Globus pallidus (tissue), 1 donor: ENCODE data around the gene HELB.

ENCODE experiments used
- DNase-seq: peaks from one replicate; pipeline ENCODE4 v3.0.0-alpha.2; 2015; ENCODE audit warnings: low spot score

HELB gene

DNA sequence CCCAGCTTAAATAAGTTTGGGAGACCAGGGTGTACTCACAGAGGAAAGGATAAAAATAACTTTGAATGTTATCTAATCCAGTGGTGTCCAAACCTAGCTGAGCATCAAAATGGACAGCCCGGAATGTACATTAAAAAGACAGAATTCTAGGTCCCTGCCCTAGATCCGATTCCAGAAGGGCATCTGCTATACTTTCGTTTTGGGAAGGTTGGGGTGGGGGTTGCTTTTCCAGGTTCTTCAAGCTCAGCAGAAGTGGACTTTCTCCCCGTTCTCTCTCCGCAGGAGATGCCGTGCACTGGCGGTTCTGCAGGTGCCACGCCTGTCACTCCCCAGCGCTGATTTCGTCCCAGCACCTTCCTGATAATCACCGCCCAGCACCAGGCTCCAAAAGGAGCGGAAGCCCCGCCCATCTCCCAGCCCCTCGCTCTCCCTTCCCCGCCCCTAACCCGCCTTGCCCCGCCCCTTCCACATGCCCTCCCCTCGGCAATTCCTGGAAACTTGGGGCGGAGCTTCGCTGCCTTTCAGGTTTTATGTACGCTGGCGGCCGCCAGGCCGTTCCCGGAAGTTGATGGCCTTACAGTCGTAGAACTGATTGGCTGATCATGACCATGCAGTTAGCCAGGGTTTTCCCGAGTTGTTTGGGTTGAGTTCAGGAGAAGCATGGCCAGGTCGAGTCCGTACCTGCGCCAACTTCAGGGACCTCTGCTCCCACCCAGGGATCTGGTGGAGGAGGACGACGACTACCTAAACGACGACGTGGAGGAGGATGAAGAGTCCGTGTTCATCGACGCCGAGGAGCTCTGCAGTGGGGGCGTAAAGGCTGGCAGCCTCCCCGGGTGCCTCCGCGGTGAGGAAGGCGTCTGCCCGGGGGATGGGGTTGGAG, at the start of gene HELB:
Gene HELB (plus strand): TSS at position 550 of the 883 bp plus-strand sequence. CDS start 111 bp downstream, at position 661.
- DNase-seq = peak; percentile 94

DNA sequence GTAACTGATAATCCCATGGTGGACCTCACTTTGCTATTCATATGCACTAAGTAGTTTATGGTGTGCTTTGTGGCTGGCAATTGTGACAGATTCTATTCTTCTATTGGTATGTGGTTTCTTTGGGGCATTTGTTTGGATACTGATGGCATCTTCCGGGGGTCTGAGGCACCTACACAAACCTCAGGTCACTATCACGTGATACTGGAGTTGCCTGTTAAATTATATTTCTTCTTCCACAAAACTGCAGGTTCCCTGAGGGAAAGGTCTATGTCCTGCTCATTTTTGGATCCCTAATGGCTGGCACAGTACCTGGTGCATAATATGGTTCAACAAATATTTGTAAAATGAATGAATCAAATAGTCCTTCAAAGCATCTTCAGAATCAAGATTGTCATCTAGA, 49.5 kb upstream of the HELB start:
- DNase-seq = no peak

DNA sequence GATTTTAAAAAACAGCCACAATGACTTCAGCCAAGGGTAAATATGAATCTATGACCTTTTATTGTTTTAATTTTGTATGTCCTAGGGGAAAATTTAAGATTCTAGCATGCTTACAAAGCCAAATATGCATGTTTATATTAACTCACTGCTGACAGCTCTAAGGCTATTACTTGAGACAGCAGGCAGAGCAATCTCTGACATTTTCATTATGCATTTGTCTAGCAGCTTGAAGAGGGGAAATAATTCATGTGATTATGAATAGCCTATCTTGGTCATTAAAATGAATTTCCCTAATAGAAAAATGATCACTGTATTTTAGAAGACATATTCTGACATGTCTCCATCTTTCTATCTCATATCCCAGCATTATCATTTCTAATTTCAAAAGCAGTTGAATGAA, 46.6 kb upstream of the HELB start:
- DNase-seq = no peak

DNA sequence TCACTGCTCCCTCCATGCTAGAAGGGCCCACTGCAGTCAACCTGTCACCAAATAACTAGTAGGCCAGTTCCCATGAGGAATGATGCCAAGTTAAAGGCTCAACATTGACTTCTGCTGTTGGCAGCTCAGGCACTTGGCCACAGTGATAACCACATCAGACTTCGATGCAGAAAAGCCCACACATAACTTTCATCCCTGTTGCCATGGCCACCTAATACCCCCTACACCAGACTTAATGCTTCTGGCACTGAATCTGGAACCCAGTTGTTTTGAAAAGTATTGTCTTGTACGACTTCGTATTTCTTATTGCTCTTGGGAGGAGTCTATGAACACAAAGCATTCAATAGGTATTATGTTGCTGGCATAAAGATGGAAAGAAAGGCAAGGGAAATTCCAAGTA, 44.3 kb upstream of the HELB start:
- DNase-seq = no peak

DNA sequence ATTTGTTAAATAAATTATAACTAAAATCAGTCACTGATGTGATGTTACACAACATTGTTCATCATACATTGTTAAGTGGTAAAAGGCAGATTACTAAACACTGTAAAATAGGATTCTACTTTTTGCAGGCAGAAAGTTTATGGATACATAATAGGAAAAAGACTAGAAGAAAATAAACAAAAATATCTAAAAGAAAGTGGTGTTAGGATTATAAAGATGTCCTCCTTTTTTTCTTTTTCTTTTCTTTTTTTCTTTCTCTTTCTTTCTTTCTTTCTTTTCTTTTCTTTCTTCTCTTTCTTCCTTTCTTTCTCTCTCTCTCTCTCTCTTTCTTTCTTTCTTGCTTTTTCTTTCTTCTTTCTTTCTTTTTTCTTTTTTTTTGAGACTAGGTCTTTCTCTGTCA, 39.6 kb upstream of the HELB start:
- DNase-seq = no peak

DNA sequence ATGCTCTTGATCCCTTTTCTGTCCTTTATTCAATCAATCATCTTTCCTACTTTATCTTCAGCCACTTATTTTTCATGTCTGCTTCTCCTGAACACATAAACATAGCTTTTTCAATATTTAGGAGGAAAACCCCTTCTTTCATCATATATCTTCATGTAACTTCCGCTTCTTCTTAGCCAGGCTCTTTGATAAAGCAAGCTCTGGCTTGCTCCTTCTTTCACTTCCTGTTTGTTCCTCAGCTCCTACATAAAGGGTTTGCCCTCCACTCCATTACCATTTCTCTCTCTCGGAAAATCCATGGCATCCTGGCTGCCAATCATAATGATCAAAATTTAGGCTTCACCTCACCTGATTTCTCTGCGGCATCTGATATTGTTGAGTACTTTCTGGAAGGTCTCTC, 33.7 kb upstream of the HELB start:
- peak; percentile 38 for DNase-seq

DNA sequence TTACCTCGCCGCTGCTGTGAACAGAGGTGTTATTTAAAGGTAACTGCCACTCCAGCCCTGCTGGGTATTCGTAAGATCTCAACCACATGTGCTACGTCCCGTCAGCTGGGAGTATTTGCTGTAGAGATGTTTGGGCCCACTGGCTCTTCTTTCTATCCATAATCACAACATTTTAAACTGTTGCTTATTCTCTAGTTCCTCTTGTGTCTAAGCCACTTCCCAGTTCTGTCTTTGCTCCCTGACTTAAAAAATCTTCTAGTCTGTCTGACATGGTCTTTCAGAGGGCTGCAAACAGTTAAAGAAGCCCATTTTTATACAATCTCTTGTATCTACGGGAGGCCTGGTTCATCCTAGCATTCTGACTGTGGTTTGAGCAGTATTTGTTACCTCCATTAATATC, 33.2 kb upstream of the HELB start:
- no peak for DNase-seq

DNA sequence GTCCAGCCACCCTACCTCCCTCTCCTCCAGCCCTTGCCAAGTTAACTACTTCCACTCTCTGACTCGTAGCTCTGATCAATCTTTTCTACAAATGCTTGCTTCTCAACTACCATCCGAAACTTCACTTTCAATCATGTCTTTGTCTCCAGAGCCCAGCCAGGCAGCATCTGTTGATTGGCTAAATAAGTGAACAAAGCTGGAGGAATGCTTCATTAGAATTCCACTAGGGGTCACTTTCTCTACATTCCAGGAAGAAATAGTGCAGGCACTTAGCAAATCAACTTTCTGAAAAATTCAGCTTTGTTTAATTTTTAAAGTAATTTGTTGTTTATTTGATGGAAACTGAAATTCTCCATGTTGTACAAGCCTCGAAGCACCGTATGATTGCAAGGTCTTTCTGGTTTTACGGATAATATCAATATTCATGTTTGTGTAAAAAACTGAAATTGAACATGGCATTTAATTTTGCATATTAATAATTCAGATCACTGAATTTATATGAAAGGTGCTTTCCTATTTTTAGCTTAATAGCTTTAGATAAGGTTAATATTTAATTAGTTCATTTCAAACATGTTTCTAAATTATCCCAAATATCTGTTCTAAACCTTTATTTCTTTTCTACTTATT, 32.4 kb upstream of the HELB start:
- peak; percentile 70 for DNase-seq

DNA sequence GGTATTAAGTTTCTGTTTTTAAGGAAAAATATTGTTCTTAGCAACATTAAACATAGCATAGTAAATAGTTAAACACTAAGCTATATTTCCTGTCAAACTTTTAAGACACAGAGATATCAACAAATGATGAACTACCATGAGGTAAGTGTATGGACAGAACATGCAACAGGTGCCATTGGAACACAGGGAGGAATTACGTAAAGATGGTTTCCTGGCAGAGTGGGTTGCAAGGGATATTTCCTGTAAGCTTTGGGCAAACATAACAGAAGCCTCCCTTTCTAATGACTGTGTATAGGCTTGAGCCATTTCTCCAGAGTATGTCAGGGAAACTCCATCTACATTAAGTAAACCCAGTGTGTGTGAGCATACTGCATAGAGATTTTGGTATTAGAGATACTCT, 31.7 kb upstream of the HELB start:
- no peak for DNase-seq

DNA sequence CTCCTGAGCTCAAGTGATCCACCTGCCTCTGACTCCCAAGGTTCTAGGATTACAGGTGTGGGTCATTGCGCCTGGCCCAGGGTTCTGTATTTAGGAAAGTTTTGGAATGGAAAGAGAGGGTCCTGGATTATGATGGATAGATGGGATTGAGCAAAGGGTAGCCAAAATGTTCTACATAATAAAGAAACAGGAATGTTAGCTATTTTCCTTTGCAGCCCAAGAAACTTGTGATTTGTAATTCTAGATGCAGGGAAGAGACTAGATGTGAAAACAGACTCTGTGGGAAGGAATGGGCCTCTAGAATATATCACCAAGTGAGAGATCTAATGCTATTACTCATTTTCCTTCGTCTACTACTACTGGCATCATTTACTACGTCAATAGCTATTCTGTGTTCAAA, 29.6 kb upstream of the HELB start:
- DNase-seq = no peak

DNA sequence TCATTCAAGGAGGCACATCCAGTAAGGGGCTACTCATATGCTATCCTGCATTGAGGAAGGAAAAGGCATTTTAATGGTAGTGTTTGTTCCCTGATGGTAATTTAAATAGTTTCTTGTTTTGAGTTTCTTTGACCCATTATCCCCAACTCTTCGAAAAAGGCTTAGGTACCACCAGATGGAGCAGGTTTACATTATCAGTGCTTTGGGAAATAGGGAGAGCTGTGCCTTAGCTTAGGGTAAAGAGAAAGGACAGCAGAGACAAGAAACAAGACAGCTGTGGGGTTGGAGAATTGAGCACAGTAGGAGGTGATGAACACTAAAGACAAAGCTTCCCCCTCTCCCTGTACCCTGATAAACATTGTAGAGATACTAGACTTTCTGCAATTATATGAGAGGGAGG, 29.1 kb upstream of the HELB start:
- DNase-seq = no peak

DNA sequence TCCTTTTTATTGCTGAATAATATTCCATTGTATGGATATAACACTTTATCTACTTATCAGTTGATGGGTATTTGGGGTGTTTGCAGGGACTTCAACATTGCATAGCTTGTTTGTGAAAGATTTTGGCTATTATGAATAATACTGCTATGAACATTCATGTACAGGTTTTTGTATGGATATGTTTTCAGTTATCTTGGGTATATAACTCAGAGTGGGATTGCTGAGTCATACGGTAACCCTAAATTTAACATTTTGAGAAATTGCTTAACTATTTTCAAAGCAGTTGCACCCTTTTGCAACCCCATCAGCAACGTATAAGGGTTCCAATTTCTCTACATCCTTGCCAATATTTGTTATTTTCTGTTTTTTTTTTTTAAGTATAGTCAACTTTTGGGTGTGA, 27.3 kb upstream of the HELB start:
- DNase-seq = no peak

DNA sequence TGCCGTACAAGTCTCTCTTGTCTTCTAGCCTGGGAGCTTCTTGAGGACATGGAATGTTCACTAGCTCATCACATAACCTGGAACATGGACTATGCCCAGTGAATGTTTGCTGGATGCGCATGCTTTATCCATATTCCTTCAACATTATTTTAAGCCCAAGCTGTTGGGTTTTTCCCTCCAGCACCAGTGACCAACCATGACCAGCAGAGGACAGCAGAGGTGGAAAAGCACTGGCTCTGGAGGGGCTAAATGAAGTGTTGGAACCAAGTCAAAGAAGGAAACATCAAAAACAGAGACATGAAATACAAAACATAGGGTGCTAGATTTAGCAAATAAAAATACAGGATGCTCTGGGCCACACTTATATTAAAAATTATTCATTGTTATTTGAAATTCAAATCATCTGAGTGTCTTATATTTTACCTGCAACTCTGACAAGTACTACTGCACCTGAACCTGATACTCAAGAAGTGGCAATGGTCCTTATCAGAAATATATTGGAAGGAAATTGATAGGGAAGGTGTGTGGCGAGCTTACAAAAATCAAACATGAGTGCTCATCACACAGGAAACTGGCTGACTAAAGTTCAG, 23.1 kb upstream of the HELB start:
- DNase-seq = no peak

DNA sequence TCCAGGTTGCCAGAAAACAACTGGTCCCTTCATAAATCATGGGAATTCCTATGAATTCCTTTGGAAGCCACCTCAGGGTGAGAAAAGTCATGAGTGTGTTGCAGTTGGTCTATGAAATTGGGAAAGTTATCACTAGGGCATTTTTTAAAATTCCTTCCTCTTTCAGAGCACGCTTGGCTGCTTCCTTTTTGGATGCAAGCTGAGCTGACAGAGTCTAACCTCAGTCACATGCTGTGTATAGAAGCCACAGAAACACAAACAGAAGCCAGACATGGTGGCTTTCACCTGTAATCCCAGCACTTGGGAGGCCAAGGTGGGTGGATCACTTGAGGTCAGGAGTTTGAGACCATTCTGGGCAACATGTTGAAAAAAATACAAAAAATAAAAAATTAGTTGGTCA, 21.7 kb upstream of the HELB start:
- no peak for DNase-seq

DNA sequence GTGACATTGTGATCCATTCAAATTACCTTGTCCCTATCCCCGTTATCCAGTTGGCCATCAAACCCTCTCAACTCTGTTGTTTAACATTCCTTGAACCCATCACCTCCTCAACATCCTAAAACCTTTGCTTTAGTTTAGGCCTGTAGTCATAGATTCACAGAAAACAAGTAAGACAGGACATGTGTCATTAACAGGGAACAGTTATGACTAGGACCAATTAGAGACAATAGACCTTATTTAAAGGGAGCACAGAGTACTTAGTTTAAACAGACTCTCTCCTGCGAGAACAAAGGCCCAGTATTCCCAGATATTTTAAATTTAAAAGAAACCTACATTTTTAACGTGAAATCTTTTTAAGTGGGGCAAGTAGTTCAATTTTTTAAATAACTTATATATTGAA, 20.0 kb upstream of the HELB start:
- no peak for DNase-seq

DNA sequence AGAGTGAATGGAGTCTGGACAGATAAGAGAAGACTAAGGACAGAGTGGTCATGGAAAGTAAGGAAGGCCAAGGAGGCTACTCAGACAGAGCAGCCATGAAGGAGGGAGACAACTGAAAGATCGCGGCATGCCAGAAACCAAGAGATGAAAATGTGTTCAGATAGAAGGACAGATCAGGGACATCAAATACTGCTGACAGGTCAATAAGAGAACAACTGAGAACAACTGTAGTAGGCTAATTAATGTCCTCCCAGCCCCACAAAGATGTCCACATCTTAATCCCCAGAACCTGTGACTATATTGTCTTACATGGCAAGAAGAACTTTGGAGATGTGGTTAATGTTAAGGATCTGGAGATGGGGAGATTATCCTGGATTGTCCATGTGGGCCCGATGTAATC, 15.0 kb upstream of the HELB start:
- DNase-seq = no peak

DNA sequence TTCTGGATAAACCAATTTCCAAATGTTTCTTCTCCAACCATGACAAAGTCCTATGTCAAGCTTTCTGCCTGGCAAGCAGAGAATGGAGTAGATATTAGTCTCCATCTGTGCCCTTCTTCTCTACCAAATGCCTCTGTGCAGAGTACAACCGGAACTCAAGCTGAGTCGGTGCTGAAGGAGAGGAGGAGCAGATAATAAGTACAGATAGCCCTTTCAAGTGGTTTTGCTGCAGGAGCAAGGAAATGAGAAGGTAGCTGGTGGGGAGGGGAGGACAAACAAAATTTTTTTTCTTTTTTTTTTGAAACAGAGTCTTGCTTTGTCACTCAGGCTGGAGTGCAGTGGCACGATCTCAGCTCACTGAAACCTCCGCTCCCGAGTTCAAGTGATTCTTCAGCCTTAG, 14.2 kb upstream of the HELB start:
- no peak for DNase-seq

DNA sequence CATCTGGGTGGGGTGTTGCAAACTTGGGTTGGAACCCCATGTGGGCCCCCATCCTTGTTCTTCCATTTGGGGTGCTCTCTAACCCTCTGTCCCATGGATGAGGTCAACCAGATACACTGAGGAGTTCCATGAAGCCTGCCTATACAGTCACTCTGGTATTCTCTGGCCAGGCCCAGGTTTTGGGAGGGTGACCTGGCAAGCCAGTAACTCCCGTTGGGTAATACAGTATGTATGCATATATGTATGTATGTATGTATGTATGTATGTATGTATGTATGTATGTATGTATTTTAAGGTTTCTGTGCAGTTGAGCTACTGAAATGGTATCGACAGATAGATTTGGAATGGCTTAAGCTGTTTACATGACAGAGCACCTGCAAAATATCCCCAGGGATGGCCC, 12.8 kb upstream of the HELB start:
- no peak for DNase-seq

DNA sequence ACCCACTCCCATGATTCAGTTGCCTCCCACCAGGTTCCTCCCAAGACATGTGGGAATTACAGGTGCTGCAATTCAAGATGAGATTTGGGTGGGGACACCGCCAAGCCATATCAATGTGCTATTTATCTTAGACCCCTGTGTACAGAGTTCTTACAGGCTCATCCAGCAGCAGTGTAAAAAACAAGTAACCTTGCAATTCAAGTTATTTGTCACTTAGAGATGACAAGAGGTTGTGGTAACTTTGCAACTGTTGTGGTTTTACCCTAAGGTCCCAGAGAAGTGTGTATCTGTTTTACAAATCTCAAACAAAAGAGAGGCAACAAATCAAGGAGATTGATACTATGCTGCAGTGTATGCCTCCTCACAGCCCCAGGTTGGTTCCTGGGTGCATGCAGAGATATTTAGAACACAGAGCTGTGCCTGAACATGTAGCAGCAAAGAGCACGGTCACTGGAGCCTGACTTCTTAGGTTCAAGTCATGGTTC, 11.5 kb upstream of the HELB start:
- DNase-seq = no peak

DNA sequence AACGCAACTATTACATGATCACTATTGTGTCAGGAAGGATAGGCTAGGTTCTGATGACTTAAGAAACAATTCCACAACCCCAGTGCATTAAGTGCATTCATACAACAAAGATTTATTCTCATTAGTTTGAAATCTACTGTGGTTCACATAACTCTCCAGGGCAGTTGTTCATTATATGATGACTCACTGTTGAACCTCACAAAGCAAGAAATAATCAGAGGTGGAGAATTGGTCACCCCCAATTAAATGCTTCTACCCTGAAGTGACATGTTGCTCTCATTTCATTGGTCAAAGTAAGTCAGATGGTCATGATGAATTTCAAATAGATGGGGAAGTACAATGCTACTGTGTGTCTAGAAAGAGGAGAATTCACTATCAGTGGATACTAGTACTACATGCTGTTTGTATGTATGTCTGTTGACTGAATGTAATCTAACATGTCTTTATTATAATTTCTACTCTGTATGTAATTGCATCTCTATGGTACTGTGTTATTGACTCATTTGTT, 6.1 kb upstream of the HELB start:
- DNase-seq = no peak

DNA sequence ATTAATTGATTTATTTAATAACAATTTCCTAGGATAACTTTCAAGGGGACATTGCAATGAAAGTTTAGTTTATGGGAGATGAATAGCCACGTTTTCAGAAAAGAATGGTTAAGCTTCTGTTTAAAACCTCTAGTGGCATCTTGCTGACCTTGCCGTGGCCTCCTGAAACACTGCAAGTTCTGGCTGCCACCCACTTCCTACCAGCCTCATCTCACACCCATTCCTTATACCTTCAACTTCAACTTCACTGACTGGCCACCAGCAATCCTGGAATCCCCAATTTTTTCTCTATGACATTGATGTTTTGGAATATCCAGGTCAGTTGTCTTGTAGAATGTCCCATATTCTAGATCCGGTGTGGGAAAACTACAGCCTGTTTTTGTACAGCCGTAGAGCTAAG, 5.2 kb upstream of the HELB start:
- DNase-seq = no peak

DNA sequence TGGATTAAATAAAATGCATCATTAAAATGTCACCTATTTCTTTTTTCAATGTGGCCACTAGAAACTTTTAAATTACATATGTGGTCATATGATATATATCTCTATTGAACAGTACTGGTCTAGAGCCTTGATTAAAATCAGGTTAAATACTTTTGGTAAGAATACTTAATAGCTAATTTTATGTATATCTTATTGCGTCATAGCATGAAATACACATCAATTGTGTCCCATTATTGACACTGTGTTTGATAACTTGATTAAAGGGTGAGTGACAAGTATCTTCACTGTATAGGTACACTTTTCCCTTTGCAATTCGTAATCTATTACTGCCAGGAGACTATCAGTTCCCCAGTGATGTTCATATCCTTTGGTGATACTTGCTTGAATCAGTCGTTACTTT, 4.4 kb upstream of the HELB start:
- no peak for DNase-seq

DNA sequence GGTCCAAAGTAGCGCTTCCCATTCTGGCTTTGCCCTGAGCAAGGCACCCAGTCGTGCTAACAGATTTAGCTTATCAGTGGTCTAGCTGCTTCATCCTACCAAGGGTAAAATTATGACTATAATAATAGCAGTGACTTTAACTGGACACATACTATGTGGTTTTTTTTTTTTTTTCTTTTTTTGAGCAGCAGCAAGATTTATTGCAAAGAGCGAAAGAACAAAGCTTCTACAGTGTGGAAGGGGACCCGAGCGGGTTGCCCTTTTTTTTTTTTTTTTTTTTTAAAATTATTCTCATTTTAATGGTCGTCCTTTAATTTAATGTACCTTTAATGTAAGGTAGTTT, 505 bp downstream of the HELB start:
- DNase-seq = no peak
